GM23338 (cell line): ENCODE data around the gene HS6ST1. TPM values are rescaled to one million over a fixed set of nuclear protein-coding genes. Genes with fewer than 3 reads are reported as not detected.

Experiments used
- ATAC-seq: fragments of 200-7000 bp; cut with Tn5 transposase; 3 replicates; pipeline ENCODE4 v1.9.1; 2020
- DNase-seq: peaks from one replicate; pipeline ENCODE4 v3.0.0-alpha.2; 2015; ENCODE audit warnings: low spot score
- H2AFZ ChIP-seq: fragments of 200-600 bp; sonication (generic); 2 replicates; pipeline ENCODE4 v1.8.0; 2016; ENCODE audit warnings: antibody characterized with exemption, mild to moderate bottlenecking, moderate library complexity
- H3F3A ChIP-seq: fragments of 200-600 bp; sonication (generic); replicated peaks from 2 replicates; pipeline ENCODE4 v1.8.0; 2017; ENCODE audit warnings: antibody characterized with exemption, mixed run types, low read depth
- H3K27ac ChIP-seq: fragments of 200-600 bp; sonication (generic); 2 replicates; pipeline ENCODE4 v1.6.1; 2016; ENCODE audit warnings: low read depth
- H3K27me3 ChIP-seq: fragments of 200-600 bp; sonication (generic); 2 replicates; pipeline ENCODE4 v1.8.0; 2016; ENCODE audit warnings: mild to moderate bottlenecking, mixed run types, moderate library complexity; ENCODE audit not compliant: insufficient read depth
- H3K36me3 ChIP-seq: fragments of 200-600 bp; sonication (generic); 2 replicates; pipeline ENCODE4 v1.8.0; 2016; ENCODE audit warnings: mild to moderate bottlenecking; ENCODE audit not compliant: insufficient read depth
- H3K4me1 ChIP-seq: fragments of 200-600 bp; sonication (generic); 2 replicates; pipeline ENCODE4 v1.8.0; 2016; ENCODE audit warnings: mild to moderate bottlenecking, moderate library complexity; ENCODE audit not compliant: insufficient read depth
- H3K4me2 ChIP-seq: fragments of 200-600 bp; sonication (generic); 2 replicates; pipeline ENCODE4 v1.7.1; 2017; ENCODE audit warnings: mixed run types
- H3K4me3 ChIP-seq: fragments of 200-600 bp; sonication (generic); 2 replicates; pipeline ENCODE4 v1.6.1; 2016; ENCODE audit warnings: mixed run types
- H3K79me2 ChIP-seq: fragments of 200-600 bp; sonication (generic); replicated peaks from 2 replicates; pipeline ENCODE4 v1.8.0; 2017; ENCODE audit warnings: mild to moderate bottlenecking; ENCODE audit not compliant: insufficient read depth
- H3K9me2 ChIP-seq: fragments of 200-600 bp; sonication (generic); 2 replicates; pipeline ENCODE4 v1.8.0; 2017; ENCODE audit not compliant: insufficient read depth
- H4K20me1 ChIP-seq: fragments of 200-600 bp; sonication (generic); replicated peaks from 2 replicates; pipeline ENCODE4 v1.8.0; 2017; ENCODE audit warnings: mild to moderate bottlenecking; ENCODE audit not compliant: insufficient read depth
- H3K27ac Mint-ChIP-seq: 2 replicates; pipeline ENCODE4 v1.8.0; 2020; ENCODE audit warnings: inconsistent platforms, mild to moderate bottlenecking, moderate library complexity, mixed read lengths
- H3K27me3 Mint-ChIP-seq: 3 replicates; pipeline ENCODE4 v1.8.0; 2022; ENCODE audit warnings: low read depth, mild to moderate bottlenecking, moderate library complexity, mixed read lengths, inconsistent platforms; ENCODE audit not compliant: insufficient read depth, poor library complexity
- H3K36me3 Mint-ChIP-seq: 3 replicates; pipeline ENCODE4 v1.8.0; 2021; ENCODE audit warnings: low read depth, mild to moderate bottlenecking, inconsistent platforms, moderate library complexity, mixed read lengths
- H3K4me1 Mint-ChIP-seq: 3 replicates; pipeline ENCODE4 v1.8.0; 2020; ENCODE audit warnings: mild to moderate bottlenecking, inconsistent platforms, mixed read lengths
- H3K4me3 Mint-ChIP-seq: 3 replicates; pipeline ENCODE4 v1.8.0; 2021; ENCODE audit warnings: moderate library complexity, mild to moderate bottlenecking, inconsistent platforms, mixed read lengths
- H3K9me3 Mint-ChIP-seq: 3 replicates; pipeline ENCODE4 v1.8.0; 2020; ENCODE audit warnings: moderate library complexity, mild to moderate bottlenecking, inconsistent platforms, mixed read lengths
- CREB1 ChIP-seq: fragments of 250-450 bp; sonication (Bioruptor Pico); IDR thresholded peaks from 2 replicates; pipeline ENCODE4 v1.5.0; 2020; ENCODE audit warnings: low read depth, mild to moderate bottlenecking, moderate library complexity
- ETS1 ChIP-seq: IDR thresholded peaks from 2 replicates; pipeline ENCODE4 v1.6.1; 2016; ENCODE audit warnings: antibody characterized with exemption
- EZH2 ChIP-seq: fragments of 200-600 bp; sonication (generic); IDR thresholded peaks from one replicate; pipeline ENCODE4 v1.8.0; 2017; ENCODE audit warnings: antibody characterized with exemption, mild to moderate bottlenecking, low read depth; ENCODE audit not compliant: unreplicated experiment
- EZH2phosphoT487 ChIP-seq: fragments of 200-600 bp; sonication (generic); IDR thresholded peaks from one replicate; pipeline ENCODE4 v1.8.1; 2018; ENCODE audit warnings: antibody characterized with exemption; ENCODE audit not compliant: unreplicated experiment
- JUNB ChIP-seq: IDR thresholded peaks from one replicate; pipeline ENCODE4 v1.6.1; 2016; ENCODE audit warnings: antibody characterized with exemption; ENCODE audit not compliant: unreplicated experiment
- NANOG ChIP-seq: IDR thresholded peaks from 2 replicates; pipeline ENCODE4 v1.6.1; 2016; ENCODE audit warnings: antibody characterized with exemption, borderline replicate concordance
- POLR2AphosphoS5 ChIP-seq: IDR thresholded peaks from 2 replicates; pipeline ENCODE4 v1.6.1; 2016; ENCODE audit warnings: antibody characterized with exemption, low read depth
- ZNF114 ChIP-seq: fragments of 250-450 bp; sonication (Bioruptor Pico); IDR thresholded peaks from 2 replicates; pipeline ENCODE4 v1.5.0; 2020; ENCODE audit warnings: mild to moderate bottlenecking, moderate library complexity
- ZNF331 ChIP-seq: fragments of 250-450 bp; sonication (Bioruptor Pico); IDR thresholded peaks from 2 replicates; pipeline ENCODE4 v1.5.0; 2020; ENCODE audit warnings: low read depth, mild to moderate bottlenecking, moderate library complexity
- polyA plus RNA-seq: library from polyadenylated mRNA; unstranded; fragments of >200 nt; fragmentation: Nextera tagmentation; extraction: Ambion mirVana; gene quantifications from 2 replicates; pipeline ENCODE4 v1.2.1, GENCODE V29; 2016
- total RNA-seq: library from RNA; depleted of rRNA; stranded (reverse); fragments of >200 nt; shearing (Covaris generic); gene quantifications from 2 replicates; pipeline ENCODE4 v1.2.3, GENCODE V29; 2014
- TF ChIP-seq, protein P1 (sequence below): IDR thresholded peaks from one replicate; pipeline ENCODE4 v1.6.1; 2018; ENCODE audit warnings: antibody characterized with exemption; ENCODE audit not compliant: unreplicated experiment
- TF ChIP-seq, protein P2 (sequence below), 2 experiments: fragments of 200-600 bp in 1 of 2; sonication (generic) in 1 of 2; conservative IDR thresholded peaks; 2 replicates each; pipeline versions ENCODE4 v1.5.1 to v1.6.1; 2016 to 2017; ENCODE audit warnings: antibody characterized with exemption in 2 of 2, low read depth in 2 of 2, mild to moderate bottlenecking in 2 of 2, moderate library complexity in 1 of 2

The HS6ST1 gene
- total and polyA plus RNA-seq, 2 experiments from 2014 or later: 21.1 to 106 TPM

DNA sequence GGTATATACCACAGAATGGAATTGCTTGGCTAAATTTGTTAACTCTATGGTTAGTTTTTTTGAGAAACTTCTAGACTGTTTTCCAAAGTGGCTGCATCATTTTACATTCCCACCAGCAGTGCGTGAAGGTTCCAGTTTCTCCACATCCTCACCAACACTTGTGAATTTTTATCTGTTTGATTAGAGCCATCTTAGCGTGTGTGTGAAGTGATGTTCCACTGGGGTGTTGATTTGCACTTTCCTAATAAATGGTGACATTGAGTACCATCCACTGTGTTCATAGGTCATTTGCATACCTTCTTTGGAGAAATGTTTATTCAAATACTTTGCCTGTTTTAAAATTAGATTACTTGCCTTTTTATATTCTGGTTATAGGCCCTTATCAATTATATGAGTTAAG, 37.5 kb upstream of the HS6ST1 start (continued):
- TF ChIP-seq, protein P1, sequence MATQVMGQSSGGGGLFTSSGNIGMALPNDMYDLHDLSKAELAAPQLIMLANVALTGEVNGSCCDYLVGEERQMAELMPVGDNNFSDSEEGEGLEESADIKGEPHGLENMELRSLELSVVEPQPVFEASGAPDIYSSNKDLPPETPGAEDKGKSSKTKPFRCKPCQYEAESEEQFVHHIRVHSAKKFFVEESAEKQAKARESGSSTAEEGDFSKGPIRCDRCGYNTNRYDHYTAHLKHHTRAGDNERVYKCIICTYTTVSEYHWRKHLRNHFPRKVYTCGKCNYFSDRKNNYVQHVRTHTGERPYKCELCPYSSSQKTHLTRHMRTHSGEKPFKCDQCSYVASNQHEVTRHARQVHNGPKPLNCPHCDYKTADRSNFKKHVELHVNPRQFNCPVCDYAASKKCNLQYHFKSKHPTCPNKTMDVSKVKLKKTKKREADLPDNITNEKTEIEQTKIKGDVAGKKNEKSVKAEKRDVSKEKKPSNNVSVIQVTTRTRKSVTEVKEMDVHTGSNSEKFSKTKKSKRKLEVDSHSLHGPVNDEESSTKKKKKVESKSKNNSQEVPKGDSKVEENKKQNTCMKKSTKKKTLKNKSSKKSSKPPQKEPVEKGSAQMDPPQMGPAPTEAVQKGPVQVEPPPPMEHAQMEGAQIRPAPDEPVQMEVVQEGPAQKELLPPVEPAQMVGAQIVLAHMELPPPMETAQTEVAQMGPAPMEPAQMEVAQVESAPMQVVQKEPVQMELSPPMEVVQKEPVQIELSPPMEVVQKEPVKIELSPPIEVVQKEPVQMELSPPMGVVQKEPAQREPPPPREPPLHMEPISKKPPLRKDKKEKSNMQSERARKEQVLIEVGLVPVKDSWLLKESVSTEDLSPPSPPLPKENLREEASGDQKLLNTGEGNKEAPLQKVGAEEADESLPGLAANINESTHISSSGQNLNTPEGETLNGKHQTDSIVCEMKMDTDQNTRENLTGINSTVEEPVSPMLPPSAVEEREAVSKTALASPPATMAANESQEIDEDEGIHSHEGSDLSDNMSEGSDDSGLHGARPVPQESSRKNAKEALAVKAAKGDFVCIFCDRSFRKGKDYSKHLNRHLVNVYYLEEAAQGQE: no peak
- TF ChIP-seq, protein P2, sequence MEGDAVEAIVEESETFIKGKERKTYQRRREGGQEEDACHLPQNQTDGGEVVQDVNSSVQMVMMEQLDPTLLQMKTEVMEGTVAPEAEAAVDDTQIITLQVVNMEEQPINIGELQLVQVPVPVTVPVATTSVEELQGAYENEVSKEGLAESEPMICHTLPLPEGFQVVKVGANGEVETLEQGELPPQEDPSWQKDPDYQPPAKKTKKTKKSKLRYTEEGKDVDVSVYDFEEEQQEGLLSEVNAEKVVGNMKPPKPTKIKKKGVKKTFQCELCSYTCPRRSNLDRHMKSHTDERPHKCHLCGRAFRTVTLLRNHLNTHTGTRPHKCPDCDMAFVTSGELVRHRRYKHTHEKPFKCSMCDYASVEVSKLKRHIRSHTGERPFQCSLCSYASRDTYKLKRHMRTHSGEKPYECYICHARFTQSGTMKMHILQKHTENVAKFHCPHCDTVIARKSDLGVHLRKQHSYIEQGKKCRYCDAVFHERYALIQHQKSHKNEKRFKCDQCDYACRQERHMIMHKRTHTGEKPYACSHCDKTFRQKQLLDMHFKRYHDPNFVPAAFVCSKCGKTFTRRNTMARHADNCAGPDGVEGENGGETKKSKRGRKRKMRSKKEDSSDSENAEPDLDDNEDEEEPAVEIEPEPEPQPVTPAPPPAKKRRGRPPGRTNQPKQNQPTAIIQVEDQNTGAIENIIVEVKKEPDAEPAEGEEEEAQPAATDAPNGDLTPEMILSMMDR (conservative IDR thresholded peaks at IDR 0.05; ENCODE audit: low read depth in 2 of 2): no peak

GRCh38 chr2:128354726-128355470, 36.2 kb upstream of the HS6ST1 start:
- peaks cover 28% of the 10 kb centered on the region for H3K9me3 Mint-ChIP-seq
- no peak for DNase-seq
- Histone ChIP-seq H3K4me3 (no peak overlapping the region), H3K79me2 (no peaks in the 10 kb centered on the region), H2AFZ (no peak overlapping the region), H3K27ac (no peak overlapping the region), H3K36me3 (peaks cover 20% of the 10 kb centered on the region), H3K4me1 (no peaks in the 10 kb centered on the region), H3F3A (no peaks in the 10 kb centered on the region), H3K4me2 (no peak overlapping the region), H3K27me3 (no peaks in the 10 kb centered on the region), H3K9me2 (peaks cover 11% of the 10 kb centered on the region; the same call in 1 of the 2 replicates), H4K20me1 (no peaks in the 10 kb centered on the region)
- no peaks in the 10 kb centered on the region for H3K4me1 Mint-ChIP-seq
- H3K36me3 Mint-ChIP-seq: peaks cover 21% of the 10 kb centered on the region; the same call in 2 of the 3 replicates
- no peak overlapping the region for H3K27ac Mint-ChIP-seq
- no peak for ATAC-seq
- H3K27me3 Mint-ChIP-seq: peaks cover 3% of the 10 kb centered on the region
- no peak overlapping the region for H3K4me3 Mint-ChIP-seq
- TF ChIP-seq, protein P1: no peak
- TF ChIP-seq POLR2AphosphoS5: no peak
- TF ChIP-seq EZH2: no peak
- TF ChIP-seq JUNB: no peak
- TF ChIP-seq ZNF114 (CRISPR knock-in tag): no peak
- TF ChIP-seq, protein P2 (conservative IDR thresholded peaks at IDR 0.05; ENCODE audit: low read depth in 2 of 2): no peak
- TF ChIP-seq NANOG: no peak
- TF ChIP-seq ETS1: no peak
- no peak for TF ChIP-seq EZH2phosphoT487
- no peak for TF ChIP-seq CREB1 (CRISPR knock-in tag)
- TF ChIP-seq ZNF331 (CRISPR knock-in tag): no peak
